G401 (cell line): ENCODE results near the gene NME7. TPM values are rescaled to one million over a fixed set of nuclear protein-coding genes. Genes with fewer than 3 reads are reported as not detected.
"Not testable (repeated sequence)": the region's sequence is repeated elsewhere in the genome, so short reads cannot be mapped to it uniquely, and the experiment has no call there.

Source experiments
- DNase-seq: peaks from one replicate; pipeline ENCODE4 v3.0.0-alpha.2; 2015; ENCODE audit warnings: low spot score
- in situ Hi-C: cut with HindIII; loops from 2 replicates; pipeline ENCODE4 v1.10.0; 2016; ENCODE audit warnings: low sequenced_read_pairs, mixed read lengths
- total RNA-seq: library from RNA; depleted of rRNA; stranded (reverse); fragments of >200 nt; shearing (Covaris generic); gene quantifications from 2 replicates; pipeline ENCODE4 v1.2.3, GENCODE V29; 2014

NME7 gene
- total RNA-seq, 1 experiment from 2014 or later: 15.4 TPM

DNA sequence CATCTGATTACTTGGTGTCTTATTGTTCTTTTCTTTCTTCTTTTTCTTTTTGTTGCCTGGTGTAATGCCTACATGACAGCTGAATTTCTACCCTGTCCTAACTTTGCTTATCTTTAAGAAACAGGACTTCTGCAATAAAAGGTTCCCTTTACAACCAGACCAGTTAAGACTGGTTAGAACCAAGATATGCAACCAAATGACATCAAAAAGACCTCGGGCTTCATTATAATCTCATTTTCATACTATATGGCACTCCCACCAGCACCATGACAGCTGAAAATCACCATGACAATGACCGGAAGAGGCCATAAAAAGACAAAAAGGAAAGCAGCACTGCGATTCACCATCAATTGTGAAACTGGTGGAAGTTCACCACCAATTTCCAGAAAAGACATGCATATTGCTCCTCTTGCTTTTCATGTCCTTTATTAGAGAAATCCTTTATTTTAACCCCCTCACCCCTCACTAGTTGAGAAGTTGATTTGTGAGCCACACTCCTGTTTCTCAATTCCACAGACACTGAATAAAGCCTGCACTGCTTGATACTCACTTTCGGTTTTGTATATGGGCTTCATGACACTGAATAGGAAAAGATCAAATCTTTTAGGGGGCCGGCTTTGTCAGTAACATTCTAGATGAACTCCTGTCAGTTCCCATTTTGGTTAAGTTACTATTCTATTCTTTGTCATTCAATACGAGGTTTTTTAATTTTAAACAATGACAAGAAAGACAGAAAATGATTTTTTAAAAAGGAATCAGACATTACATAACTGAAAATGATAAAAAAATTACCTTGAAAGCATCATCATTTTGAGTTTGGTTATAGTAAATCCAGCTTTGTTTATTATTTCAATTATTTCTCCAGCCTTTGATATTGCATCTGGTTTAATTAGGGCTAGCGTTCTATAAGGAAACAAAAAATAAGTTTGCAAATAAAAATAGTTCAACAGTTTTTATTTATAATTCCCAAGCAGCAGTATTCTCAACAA lies 58.1 kb downstream of the NME7 start:
- in situ Hi-C loops: no loop called here
- DNase-seq: no peak

DNA sequence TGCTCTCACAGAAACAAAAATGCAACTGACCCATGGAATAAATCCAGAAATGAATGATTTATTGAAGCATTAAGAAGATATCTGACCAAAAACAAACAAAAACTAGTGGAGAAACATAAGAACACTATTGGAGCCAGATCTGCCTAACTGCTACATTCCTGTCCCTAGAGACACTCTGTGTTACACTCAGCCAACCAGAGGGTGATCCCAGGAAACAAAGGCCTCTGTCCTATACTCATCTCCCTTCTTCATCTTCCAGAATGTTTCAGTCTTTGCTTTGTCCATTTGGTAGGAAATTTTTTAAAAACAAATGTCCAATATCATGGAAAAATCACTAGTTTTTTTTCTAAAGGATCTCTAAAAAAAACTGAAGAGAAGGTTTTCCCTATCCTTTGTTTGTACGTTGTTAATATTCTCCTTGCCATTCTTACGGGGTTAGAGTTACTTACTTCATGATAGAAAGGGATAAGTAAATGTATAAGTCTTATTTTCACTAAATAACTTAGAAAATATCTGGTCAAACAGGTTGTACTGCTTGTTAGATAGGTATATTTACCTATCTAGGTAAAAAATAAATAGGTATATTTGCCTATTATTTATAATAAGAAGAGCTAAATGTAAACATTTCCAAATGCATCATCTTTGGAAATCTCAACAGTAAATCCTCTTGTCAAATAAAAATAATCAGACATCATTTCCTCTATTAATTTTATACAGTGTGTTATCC lies 59.1 kb downstream of the NME7 start:
- in situ Hi-C loops: no loop called here
- DNase-seq: no peak

DNA sequence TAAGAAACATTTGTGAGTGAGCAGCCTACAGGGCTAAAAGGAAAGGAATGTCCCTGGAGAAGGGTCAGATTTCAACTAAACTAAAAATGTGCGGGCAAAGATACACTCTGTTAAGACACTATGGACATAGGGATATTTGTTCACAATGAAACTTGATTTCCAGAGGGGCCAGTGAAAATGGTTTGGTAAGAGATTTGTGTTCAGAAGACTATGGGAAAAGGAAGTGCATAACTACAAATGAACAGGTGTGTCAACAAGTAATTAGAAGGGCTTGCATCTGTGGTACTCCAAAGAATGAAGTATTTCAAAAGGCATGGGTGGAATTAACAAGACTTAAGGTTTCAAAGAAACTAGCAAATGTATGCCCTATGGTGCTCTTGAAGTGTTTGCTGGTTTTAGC lies 60.4 kb downstream of the NME7 start:
- in situ Hi-C loops: no loop called here
- DNase-seq: no peak

DNA sequence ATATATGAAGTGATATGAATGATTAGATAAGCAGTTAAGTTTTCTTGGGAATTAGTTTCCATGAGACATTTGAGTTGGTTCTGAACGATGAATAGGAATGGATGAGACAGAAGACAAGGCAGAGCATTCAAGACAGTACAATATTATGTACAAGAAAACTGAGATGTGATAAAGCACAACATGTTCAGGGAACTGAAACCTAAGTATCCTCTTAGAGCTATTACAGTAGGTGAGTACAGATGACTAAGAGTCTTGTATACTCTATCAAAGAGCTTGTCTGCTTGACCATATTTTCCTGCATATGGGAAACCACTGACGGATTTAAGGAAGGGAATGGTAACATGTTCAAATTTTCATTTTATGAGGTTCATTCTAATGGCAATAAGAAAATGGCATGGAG lies 61.6 kb downstream of the NME7 start:
- no peak for DNase-seq
- in situ Hi-C loops: no loop called here

DNA sequence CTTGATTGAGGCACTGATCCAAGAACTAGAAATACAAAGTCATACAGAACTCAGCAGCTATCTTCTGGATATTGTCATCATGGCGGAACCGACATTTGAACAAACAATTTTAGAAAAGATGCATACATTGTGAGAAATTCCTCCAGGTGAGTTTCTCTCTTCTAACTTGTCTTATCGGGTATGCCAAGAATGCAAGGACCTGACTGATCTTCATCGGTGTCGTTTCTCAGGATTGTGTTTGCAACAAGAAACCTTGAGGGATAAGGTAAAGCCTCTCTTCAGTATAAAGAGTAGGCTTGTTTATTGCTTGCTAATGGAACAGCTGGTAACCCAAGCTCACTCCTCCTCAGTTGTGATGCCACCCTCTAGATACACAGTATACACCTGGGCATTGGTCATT lies 62.2 kb downstream of the NME7 start:
- in situ Hi-C loops: no loop called here
- no peak for DNase-seq

DNA sequence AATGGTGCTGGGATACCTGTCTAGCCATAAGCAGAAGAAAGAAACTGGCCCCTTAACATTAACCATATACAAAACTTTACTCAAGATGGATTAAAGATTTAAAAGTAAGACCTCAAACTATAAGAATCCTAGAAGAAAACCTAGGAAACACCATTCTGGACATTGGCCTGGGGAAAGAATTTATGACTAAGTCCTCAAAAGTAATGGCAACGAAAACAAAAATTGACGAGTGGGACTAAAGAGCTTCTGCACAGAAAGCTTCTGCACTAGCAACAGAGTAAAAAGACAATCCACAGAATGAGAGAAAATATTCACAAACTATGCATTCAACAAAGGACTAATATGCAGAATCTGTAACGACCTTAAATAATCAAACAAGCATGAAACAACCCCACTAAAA lies 66.7 kb downstream of the NME7 start:
- DNase-seq: no peak
- in situ Hi-C loops: no loop called here

DNA sequence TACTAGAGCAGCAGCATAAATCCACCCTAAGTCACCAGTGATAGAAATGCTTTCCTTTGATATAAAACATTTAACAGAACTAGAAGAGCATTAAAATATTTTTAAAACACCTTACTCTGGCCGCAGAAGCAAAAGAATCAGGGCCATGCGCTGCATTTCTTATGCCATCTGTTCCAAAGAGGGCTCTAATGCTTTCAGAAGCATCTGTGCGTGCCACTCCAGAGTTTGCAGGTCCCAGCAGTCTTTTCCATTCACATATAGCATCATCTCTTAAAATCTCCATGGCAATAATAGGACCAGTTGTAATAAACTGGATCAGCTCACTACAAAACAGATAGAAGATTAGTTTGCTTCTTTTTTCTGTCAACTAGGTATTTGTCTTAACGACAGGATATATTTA lies 69.2 kb downstream of the NME7 start:
- in situ Hi-C loops: no loop called here
- DNase-seq: no peak

DNA sequence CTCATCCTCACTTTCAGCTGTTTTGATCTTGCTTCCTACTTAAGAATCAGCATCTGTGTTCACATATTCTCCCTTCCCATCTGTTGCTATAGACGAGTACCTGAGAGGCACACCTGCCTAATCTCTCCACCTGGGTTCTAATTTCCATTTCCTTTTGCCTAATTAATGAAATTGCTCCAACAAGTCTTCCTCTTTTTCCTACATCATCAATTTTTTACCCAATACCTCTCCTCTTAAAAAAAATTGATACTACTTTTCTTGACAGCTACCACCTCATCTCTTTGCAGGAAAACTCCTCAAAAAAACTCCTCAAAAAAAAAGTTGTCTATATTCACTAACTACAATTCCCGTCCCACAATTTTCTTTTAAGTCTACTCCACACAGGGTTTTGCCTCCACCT lies 71.8 kb downstream of the NME7 start:
- DNase-seq: no peak
- in situ Hi-C loops: no loop called here

DNA sequence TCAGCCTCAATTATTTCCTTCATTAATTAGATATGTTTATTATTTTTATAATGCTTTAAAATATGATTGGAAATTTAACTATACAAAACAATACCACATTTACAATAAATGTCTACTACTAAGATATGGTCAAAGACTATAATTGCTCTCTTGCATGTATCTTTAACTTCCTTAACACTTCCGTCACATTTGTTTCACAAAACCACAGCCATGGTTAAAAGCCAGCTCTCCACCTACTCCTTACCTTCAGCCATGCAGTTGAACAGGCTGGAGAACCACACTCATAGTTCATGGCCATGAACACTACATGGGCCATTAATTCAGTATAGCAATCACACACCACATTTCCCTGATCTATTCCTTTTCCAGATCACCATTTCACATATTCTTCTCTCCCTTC lies 72.2 kb downstream of the NME7 start:
- in situ Hi-C loops: no loop called here
- DNase-seq: no peak

DNA sequence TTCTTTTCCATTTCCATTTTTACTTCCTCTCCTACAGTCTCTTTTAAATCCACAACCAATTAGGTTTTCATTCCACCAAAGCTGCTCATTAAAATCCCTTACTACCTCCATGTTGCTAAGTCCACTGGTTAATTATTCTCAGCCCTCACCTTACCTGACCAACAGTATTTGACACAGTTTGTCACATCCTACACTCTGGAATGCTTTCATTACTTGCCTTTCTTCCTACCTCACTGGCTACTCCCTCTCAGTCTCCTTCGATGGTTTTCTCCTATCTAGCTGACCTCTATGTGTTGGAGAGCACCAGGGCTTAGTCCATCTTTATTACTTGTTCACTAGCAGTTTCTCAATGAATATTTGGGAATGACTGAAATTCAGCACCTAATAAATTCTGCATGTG lies 78.6 kb downstream of the NME7 start:
- DNase-seq: no peak
- in situ Hi-C loops: no loop called here

DNA sequence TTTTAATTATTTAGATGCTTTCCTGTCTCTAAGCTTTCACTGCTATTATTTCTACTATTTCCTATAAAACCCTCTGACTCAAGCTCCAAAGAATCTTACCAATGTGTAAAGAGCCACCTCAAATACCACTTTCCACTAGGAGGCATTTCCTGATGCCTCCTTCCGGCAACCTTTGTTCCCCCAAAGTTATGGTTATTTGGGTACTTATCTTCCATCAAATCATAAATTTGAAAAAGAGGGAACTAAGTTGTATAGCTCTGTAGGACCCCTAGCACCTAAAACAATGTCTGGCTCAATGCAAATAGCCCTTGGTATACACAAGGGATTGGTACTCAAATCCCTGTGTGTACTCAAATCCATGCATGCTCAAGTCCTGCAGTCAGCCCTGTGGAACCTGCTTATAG lies 79.6 kb downstream of the NME7 start:
- no peak for DNase-seq
- in situ Hi-C loops: no loop called here

DNA sequence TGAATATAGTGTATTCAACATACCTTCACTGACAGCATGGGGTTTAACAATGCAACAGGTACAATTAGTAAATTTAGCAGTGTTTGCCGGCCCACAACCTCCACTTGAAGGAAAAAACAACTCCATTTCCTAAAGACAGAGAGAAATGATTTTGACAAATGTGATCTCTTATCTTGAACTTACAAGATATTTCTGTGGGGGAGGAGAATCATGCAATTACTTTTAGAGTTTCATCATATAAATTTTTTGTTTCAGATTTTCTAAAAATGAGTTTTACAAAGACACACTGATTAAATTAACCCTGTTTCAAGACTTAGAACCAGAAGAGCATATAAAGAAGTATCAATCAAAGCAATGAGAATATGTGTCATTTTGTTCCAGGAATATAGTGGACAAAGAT lies 80.3 kb downstream of the NME7 start:
- no peak for DNase-seq
- in situ Hi-C loops: no loop called here

DNA sequence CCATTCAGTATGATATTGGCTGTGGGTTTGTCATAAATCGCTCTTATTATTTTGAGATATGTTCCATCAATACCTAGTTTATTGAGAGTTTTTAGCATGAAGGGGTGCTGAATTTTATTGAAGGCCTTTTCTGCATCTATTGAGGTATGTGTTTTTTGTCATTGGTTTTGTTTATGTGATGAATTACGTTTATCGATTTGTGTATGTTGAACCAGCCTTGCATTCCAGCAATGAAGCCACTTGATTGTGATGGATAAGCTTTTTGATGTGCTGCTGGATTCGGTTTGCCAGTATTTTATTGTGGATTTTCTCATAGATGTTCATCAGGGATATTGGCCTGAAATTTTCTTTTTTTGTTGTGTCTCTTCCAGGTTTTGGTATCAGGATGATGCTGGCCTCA lies 86.0 kb downstream of the NME7 start:
- in situ Hi-C loops, DNase-seq: not testable (repeated sequence)

DNA sequence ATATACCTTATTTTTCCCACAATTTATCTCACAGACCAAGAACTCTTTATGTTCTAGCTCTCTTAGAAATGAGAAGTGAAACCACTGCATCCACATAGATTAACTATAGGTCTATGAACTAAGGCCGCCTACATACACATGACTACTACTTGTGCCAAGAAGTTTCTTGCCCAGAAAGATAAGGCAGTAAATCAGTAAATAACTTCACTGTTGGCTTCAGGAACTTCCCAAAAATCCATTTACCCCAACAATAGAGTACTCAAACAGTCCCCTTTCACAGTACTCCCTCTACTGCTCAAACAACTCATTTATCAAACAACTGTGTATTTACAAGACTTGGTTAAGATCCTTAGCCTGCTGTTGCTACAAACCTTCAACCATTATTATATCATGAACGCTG lies 96.5 kb downstream of the NME7 start:
- no peak for DNase-seq

DNA sequence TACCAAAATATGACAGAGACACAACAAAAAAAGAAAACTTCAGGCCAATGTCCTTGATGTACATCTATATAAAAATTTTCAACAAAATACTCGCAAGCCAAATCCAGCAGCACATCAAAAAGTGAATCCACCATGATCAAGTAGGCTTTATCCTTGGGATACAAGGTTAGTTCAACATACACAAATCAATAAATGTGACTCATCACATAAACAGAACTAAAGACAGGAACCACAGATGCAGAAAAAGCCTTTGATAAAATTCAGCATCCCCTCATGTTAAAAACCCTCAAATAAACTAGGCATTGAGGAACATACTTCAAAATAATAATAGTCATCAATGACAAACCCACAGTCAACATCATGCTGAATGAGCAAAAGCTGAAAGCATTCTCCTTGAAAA lies 101.5 kb downstream of the NME7 start:
- in situ Hi-C loops: no loop called here
- no peak for DNase-seq

More for the DNA sequence above, 96.5 kb downstream of the NME7 start:
- in situ Hi-C loops: no loop called here

DNA sequence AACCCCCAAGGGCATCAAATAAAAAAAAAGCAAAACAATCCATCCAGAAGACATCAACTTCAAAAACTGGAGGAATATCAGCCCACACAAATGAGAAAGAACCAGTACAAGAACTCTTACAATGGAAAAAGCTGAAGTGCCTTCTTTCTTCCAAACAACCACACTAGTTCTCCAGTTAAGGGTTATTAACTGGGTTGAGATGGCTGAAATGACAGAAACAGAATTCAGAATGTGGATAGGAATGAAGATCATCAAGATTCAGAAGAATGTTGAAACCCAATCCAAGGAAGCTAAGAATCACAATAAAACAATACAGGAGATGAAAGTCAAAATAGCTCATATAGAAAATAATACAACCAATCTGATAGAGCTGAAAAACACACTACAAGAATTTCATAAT lies 104.5 kb downstream of the NME7 start:
- in situ Hi-C loops: no loop called here

DNA sequence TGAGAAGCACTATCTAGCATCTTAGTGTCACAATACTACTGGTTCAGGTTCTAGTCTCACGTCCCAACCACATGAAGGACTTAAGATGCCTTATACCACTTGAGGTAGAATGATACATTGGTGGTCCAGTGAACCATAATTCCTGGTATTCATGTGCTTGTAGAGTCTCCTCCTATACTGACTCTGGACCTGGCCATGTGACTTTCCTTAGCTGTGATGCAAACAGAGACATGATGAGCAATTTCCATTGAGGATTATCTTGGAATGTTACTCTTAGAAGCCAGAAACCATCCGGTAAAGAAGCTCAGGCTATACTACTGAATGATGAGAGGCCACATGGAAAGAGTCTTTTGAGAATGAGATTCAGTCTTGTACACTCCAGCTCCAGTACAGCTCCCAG lies 105.7 kb downstream of the NME7 start:
- in situ Hi-C loops: no loop called here
- DNase-seq: no peak

More for the DNA sequence above, 104.5 kb downstream of the NME7 start:
- no peak for DNase-seq

DNA sequence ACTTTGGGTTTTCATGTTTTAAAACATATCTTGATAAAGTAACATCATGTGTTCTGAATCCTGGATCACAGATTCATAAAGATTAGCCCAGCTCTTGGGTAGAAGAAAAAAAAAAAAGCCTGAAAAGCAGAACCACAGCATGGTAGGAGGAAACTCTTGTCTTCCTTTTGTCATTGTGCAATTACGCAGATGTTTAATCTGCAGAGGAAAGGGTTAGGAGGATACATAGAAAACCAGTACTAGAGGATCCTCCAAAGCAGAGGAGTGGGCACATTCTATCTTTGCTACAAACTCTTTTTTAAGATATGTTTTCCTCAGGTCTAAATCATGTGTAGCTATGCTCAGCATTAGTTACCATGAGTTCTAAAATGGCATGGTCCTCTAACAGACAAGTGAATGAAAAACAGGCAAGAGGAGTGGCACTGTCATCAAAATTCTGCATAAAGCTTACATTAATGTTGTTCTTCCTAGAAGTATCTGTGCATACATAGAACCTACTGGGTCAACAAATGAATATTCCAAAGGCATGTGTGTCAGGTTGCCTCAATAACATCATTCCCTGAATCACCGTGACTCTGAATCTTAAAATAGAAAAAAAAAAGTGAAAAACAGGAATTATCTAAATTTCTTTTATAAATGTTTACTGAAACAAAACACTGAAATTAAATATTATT lies 107.0 kb downstream of the NME7 start:
- DNase-seq: no peak
- in situ Hi-C loops: no loop called here

DNA sequence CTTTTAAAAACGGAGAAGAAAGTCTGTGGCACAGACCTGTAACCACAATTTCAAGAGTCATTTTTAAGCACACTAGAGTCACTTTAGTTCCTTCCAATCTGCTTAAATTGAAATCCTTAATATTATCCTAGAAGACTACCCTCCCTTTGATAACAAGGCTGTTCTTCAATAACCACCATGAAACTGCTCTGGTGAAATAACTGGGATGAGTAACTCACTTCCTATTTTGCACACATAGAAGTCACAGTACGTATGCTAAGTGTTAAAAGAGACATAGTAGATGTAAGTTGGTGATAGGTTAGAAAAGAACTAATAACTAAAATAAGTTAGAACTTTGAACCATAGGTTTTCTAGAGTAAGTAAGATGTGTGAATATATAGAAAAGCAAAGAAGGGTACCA lies 107.8 kb downstream of the NME7 start:
- DNase-seq: no peak
- in situ Hi-C loops: no loop called here

DNA sequence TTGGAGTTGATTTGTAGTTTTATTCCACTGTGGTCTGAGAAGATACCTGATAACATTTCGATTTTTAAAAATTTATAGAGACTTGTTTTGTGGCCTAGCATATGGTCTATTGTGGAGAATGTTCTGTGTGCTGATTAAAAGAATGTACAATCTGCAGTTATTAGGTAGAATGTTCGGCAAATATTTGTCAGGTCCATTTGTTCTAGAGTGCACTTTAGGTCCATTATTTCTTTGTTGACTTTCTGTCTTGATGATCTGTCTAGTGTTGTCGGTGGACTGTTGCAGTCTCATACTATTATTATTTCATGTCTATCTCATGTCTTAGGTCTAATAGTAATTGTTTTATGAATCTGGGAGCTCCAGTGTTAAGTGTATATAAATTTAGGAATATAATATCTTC lies 116.8 kb downstream of the NME7 start:
- in situ Hi-C loops: no loop called here
- no peak for DNase-seq
